ENCODE measurements around the gene POMT2.
"Not testable (repeated sequence)": the region's sequence is repeated elsewhere in the genome, so short reads cannot be mapped to it uniquely, and the experiment has no call there.

POMT2 gene

GRCh38 chr14:77324816-77325745, 4.4 kb upstream of the POMT2 start:
- DNase-seq (ENCODE audit: low read depth in 2 of 2): no peak

GRCh38 chr14:77324289-77324688, 3.6 kb upstream of the POMT2 start:
- DNase-seq (ENCODE audit: low read depth in 2 of 2): no peak

GRCh38 chr14:77323571-77323970, 2.9 kb upstream of the POMT2 start:
- no peak for DNase-seq (ENCODE audit: low read depth in 2 of 2)

GRCh38 chr14:77322951-77323350, 2.3 kb upstream of the POMT2 start:
- no peak for DNase-seq (ENCODE audit: low read depth in 2 of 2)

- no peak for DNase-seq (ENCODE audit: low read depth in 2 of 2)
These were observed 1.7 kb upstream of the POMT2 start for GRCh38 chr14:77322250-77322902.

GRCh38 chr14:77319422-77319821, 1.3 kb downstream of the POMT2 start:
- DNase-seq (ENCODE audit: low read depth in 2 of 2): no peak

GRCh38 chr14:77318756-77319155, 1.9 kb downstream of the POMT2 start:
- DNase-seq (ENCODE audit: low read depth in 2 of 2): not testable (repeated sequence)

GRCh38 chr14:77318006-77318553, 2.6 kb downstream of the POMT2 start:
- no peak for DNase-seq (ENCODE audit: low read depth in 2 of 2)

GRCh38 chr14:77316872-77317301, 3.8 kb downstream of the POMT2 start:
- DNase-seq (ENCODE audit: low read depth in 2 of 2): no peak

- DNase-seq (ENCODE audit: low read depth in 2 of 2): no peak
These were observed 4.5 kb downstream of the POMT2 start for GRCh38 chr14:77316195-77316505.

GRCh38 chr14:77314539-77315457, 5.9 kb downstream of the POMT2 start:
- DNase-seq (ENCODE audit: low read depth in 2 of 2): no peak

- DNase-seq (ENCODE audit: low read depth in 2 of 2): no peak
These were observed 6.6 kb downstream of the POMT2 start for GRCh38 chr14:77314043-77314442.

GRCh38 chr14:77313371-77313770, 7.3 kb downstream of the POMT2 start:
- DNase-seq (ENCODE audit: low read depth in 2 of 2): no peak

- no peak for DNase-seq (ENCODE audit: low read depth in 2 of 2)
These were observed 9.5 kb downstream of the POMT2 start for GRCh38 chr14:77311217-77311616.

GRCh38 chr14:77310026-77310425, 10.7 kb downstream of the POMT2 start:
- no peak for DNase-seq (ENCODE audit: low read depth in 2 of 2)

- no peak for DNase-seq (ENCODE audit: low read depth in 2 of 2)
These were observed 11.6 kb downstream of the POMT2 start for GRCh38 chr14:77309131-77309530.

- DNase-seq (ENCODE audit: low read depth in 2 of 2): no peak
These were observed 13.7 kb downstream of the POMT2 start for GRCh38 chr14:77306851-77307496.

- DNase-seq (ENCODE audit: low read depth in 2 of 2): no peak
These were observed 14.3 kb downstream of the POMT2 start for GRCh38 chr14:77306416-77306815.

GRCh38 chr14:77305696-77306095, 15.0 kb downstream of the POMT2 start:
- DNase-seq (ENCODE audit: low read depth in 2 of 2): no peak

GRCh38 chr14:77303417-77304156, 17.1 kb downstream of the POMT2 start:
- no peak for DNase-seq (ENCODE audit: low read depth in 2 of 2)

GRCh38 chr14:77302926-77303325, 17.8 kb downstream of the POMT2 start:
- DNase-seq (ENCODE audit: low read depth in 2 of 2): no peak
